Activated CD4-positive, alpha-beta T cell treated with anti-CD3 and anti-CD28 coated beads, Interleukin-2, amount 50 U/mL, for 48 hours (primary cell): ENCODE measurements around the gene SMURF2.

Experiments used
- DNase-seq, 2 experiments: peaks; one replicate each; pipeline ENCODE4 v3.0.0-alpha.2; 2020

Gene SMURF2

DNA sequence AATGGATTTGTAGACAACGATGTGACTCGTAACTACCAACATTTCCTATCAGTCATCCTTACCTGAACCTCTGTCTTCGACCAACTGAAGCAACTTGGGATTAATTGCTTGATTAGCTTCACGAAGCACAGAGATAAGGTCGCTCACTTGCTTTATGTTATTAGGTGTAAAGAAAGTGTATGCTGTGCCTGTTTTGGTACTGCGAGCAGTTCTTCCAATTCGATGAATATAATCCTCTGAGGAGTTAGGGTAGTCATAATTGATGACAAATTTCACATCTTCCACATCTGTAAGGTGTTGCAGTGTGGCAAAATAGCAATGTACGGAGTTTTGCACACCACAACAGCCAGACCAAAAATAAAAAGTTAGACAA, 161.6 kb downstream of the SMURF2 start:
- no peak for DNase-seq

DNA sequence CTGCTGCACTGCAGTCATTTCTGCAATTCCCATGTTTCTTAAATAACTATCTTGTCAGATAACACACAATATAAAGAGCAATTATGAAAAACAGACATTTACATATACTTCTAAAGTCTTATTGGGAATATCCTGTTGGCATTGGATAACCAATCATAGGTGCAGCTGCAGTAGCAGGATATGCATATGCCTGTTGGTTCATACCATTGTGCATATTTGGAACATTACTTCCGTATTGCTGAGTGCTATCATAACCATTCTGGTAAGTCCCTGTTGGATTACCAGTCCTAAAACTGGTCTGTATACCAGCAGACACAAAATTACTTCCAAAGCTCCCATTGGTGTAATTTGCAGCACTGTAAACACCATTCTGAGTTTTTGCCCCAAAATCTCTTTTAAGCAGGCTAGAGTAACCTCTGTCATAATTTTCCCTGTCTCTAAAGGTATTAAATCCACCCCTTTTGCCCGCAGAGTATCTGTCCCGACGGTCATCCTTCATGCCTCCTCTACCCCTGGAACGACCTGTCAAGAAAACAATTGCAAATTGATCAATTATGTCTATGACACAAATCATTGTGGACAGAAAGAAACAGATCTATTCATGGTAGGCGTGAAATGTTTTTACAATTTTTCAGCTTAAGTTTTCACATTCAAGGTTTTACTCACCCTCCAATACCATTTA, 162.2 kb downstream of the SMURF2 start:
- no peak for DNase-seq

DNA sequence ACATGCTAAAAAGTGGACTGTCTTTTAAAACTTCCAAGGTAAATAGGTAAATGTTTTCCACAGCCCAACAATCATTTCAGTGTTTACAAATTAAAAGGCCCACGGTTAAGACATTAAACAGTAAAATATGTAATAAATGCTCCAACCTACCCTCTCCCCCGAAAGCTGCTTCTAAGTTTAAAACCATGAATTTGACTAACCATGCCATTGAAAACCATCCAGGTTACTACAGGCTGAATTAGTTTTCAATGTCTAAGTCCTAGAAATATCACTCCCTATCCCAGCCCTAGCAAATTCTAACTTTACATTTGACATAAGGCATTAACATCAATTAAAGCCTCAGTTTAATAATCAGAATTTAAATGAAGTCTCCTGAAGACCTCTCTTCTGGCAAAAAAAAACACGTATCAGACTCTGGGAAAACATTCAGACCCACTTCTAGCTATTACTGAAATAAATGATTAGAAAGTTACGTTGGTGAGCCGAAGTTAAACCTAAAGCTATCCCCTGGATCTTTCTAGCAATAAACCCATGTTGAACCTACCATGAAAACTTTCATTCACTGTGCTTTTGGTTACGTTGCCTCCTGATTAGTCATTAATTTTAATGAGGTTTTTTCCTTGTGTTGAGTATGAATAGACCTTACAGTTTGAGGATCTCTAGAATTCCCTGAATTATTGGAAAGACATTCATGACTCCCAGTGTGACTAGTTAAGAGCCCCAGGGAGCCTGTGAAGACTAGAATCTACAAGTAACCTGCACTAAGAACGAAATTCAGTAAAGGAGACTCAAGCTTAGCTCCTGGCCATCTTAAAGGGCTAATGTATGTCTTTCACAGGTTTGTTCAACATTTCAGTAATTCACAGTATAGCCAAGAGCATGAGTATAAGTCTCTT, 163.6 kb downstream of the SMURF2 start:
- no peak for DNase-seq

DNA sequence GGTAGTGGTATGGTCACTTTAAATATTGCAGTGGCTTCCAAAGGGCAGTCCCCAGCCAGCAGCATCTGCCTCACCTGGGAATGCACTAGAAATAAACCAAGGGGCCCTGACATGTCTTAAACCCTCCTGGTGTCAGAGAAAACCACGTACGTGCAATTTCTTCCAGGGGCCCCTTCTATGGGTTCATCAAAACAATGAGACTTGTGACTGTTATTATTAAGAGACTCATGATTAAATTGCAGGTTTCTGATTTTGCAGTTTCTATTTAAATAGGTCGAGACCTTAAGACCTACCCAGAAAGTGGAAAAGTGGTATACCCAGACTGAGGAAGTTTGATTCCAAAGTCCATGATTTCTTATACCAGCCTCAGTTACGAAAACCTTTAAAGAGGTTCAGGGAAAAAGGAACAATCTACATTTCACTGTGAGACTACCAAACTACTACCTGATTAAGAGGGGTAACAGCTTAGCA, 164.5 kb downstream of the SMURF2 start:
- DNase-seq = no peak

DNA sequence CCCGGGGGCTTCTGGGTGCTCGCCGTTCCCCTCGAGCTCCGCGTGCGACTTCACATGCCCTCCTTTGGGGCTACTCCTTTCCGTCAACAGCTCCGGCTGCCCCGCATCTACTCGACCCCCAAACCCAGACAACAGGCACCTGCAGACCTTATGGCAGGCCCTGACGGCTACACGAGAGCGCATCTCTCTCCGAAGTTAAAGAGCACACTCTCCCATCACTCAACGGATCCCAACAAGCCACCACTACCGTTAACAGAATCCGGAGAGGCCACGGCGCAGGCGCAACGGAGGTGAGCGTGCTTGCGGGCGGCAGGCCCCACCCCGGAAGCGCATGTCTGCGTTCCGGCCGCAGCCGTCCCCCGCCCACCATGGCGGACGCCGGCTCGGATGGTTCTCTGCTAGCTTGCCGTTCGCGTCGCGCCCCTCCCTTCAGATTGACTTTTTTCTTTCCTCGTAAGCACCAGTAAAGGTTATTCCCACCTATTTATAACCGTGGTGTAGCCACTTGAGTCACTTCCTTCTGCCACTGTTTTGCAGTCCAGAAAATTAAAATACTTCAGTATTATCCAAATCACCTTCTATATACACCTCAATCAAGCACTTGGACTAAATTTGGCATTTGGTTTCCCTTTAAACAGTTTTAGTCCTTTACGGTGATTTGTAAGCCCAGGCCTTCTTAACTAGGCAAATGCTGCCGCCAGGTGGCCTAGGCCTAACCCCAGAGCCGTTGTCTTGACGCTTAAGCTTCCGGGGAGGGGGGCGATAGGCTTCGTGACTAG, 165.1 kb downstream of the SMURF2 start, which contains the start of gene POLG2:
Gene POLG2 (minus strand): TSS at position 269 of the 779 bp plus-strand sequence. CDS start 86 bp downstream, at position 183.
- peak; percentile 94 to 96 for DNase-seq

DNA sequence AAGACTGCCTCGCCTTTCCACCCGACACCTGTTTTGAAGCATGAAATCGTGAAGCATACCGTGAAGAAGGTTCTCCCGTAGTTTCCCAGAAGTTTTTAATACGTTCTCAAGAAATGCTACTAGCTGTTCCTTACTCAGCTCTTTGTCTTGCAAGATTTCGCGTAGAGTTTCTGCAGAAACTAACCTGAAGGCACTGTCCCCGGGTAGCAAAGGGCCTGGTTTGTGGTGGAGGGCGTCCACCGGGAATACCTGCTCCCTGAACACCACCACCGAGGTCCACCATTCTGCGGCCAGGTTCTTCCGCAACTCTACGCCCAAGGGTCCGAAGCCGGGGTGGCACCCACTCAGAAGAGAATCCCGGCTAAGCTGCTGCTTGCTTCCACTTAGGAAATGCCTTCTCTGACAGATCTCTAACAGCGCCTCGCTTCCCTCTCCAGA, 165.7 kb downstream of the SMURF2 start:
- DNase-seq = no peak
